NT2/D1 (cell line): ENCODE results near the gene SH2D6.

ENCODE experiments used
- SUZ12 ChIP-seq: IDR thresholded peaks from 2 replicates; pipeline ENCODE4 v1.6.1; 2011; ENCODE audit not compliant: insufficient read length, insufficient read depth; ENCODE audit errors: extremely low read depth
- YY1 ChIP-seq: IDR thresholded peaks from 2 replicates; pipeline ENCODE4 v1.6.1; 2011; ENCODE audit not compliant: insufficient read length, insufficient read depth
- ZNF274 ChIP-seq: IDR thresholded peaks from 2 replicates; pipeline ENCODE4 v1.6.1; 2011; ENCODE audit warnings: mild to moderate bottlenecking, low read depth, low read length

DNA sequence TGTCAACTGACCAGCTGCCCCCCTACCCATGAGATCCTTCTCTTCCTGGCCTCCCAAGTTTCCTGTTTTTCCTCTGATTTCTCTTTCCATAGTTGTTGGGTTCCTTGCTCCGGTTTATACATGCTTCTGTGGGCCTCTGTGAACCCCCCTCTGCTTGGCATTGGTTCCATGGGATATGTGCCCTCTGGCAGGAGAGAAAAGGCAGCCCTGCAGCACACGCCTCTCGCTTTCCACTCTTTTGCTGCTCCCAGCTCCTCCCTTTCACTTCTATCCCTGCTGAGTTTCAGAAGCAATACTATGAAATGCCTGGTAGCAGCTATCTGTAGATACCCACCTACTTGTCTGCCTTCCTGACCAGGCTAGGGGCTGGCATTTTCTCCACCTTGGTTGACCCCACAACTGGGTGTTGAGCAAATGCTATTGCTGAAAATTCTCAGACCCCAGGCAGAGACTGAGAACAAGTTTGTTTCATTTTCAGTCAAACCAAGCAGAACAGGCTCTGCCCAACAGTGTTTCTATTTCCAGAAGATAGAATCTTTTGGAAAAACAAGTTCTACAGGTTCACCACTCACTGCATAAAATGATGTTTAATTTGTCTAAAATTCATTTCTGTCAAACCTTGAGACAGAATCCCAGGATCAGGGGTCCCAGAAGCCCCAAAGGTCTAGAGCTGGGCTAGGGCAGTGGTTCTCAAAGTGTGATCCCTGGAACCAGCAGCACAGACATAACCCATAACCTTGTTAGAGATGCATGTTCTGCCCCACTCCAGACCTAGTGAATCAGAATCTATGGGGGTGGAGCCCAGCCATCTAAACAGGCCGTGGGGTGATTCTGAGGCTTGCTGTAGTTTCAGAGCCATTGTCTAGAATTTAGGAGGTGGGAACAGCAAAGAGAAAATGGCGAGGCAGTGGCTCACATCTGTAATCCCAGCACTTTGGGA is 21.7 kb upstream of the SH2D6 start:
- no peak for TF ChIP-seq ZNF274
- TF ChIP-seq SUZ12: no peak
- no peak for TF ChIP-seq YY1
